Esophagus muscularis mucosa (tissue), 3 donors: ENCODE measurements around the gene POLR3C.

Experiments
- CTCF ChIP-seq, 3 experiments: fragments of 200-600 bp in 2 of 3; fragments of 450-650 bp in 1 of 3; sonication (generic) in 2 of 3; IDR thresholded peaks; one replicate each; pipeline ENCODE4 v1.5.1; 2017 to 2019; ENCODE audit warnings: antibody characterized with exemption in 3 of 3, mild to moderate bottlenecking in 2 of 3, moderate library complexity in 1 of 3
- EP300 ChIP-seq: sonication (generic); formaldehyde crosslinking; IDR thresholded peaks from one replicate; pipeline ENCODE4 v1.6.1; 2017; ENCODE audit warnings: antibody characterized with exemption

- no peak for TF ChIP-seq CTCF (IDR thresholded peaks at IDR 0.05)
- TF ChIP-seq EP300, result no peak
Observed at GRCh38 chr1:145828367-145829026, 4.5 kb downstream of the POLR3C start.
